HL-60 (cell line): ENCODE data around the gene PDE8B.

Experiments
- GABPA ChIP-seq: IDR thresholded peaks from 2 replicates; pipeline ENCODE4 v1.6.1; 2012; ENCODE audit warnings: low read depth
- POLR2AphosphoS5 ChIP-seq: IDR thresholded peaks from 2 replicates; pipeline ENCODE4 v1.6.1; 2012; ENCODE audit warnings: low read depth
- SPI1 ChIP-seq: IDR thresholded peaks from 2 replicates; pipeline ENCODE4 v1.6.1; 2012; ENCODE audit warnings: low read depth, mild to moderate bottlenecking, borderline replicate concordance
- TF ChIP-seq, protein P1 (sequence below): IDR thresholded peaks from one replicate; pipeline ENCODE4 v1.5.1; 2011; ENCODE audit warnings: low read length, control low read depth, inconsistent platforms; ENCODE audit not compliant: insufficient read depth

DNA sequence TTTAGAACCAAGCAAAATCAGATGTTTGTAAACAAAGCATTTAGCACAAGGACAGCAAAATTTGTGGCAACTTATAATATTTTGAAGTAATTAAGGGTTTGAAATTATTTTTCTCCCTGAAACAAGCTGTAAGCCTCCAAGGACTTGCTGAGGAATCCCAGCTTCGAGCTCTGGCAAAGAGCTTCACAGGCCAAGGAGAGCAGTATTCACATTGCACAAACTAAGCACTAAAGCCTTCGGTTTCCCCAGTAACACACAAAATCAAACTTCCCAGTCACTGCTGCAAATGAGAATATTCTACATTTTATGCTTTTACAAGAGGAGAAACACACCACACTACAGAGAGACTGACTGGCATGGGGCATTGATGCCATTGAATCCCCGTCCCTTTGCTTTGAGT, 179.7 kb downstream of the PDE8B start:
- TF ChIP-seq, protein P1, sequence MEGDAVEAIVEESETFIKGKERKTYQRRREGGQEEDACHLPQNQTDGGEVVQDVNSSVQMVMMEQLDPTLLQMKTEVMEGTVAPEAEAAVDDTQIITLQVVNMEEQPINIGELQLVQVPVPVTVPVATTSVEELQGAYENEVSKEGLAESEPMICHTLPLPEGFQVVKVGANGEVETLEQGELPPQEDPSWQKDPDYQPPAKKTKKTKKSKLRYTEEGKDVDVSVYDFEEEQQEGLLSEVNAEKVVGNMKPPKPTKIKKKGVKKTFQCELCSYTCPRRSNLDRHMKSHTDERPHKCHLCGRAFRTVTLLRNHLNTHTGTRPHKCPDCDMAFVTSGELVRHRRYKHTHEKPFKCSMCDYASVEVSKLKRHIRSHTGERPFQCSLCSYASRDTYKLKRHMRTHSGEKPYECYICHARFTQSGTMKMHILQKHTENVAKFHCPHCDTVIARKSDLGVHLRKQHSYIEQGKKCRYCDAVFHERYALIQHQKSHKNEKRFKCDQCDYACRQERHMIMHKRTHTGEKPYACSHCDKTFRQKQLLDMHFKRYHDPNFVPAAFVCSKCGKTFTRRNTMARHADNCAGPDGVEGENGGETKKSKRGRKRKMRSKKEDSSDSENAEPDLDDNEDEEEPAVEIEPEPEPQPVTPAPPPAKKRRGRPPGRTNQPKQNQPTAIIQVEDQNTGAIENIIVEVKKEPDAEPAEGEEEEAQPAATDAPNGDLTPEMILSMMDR = no peak
- no peak for TF ChIP-seq POLR2AphosphoS5
- TF ChIP-seq SPI1 = no peak
- TF ChIP-seq GABPA = no peak
